H7 (cell line): Measurements from ENCODE around the gene VTI1A. TPM values are rescaled to one million over a fixed set of nuclear protein-coding genes. Genes with fewer than 3 reads are reported as not detected.
A peak's percentile ranks its signal among the peaks of the same experiment; 100 is the strongest.
"Not testable (repeated sequence)": the region's sequence is repeated elsewhere in the genome, so short reads cannot be mapped to it uniquely, and the experiment has no call there.

ENCODE experiments used
- DNase-seq: peaks from one replicate; pipeline ENCODE4 v3.0.0; 2012
- H3K27me3 ChIP-seq: 2 replicates; pipeline ENCODE4 v1.6.0; 2011; ENCODE audit warnings: mild to moderate bottlenecking, low read length; ENCODE audit not compliant: control insufficient read depth, insufficient read depth
- H3K36me3 ChIP-seq: replicated peaks from 2 replicates; pipeline ENCODE4 v1.5.1; 2011; ENCODE audit warnings: low read length; ENCODE audit not compliant: control insufficient read depth, insufficient read depth
- H3K4me3 ChIP-seq: 2 replicates; pipeline ENCODE4 v1.5.1; 2011; ENCODE audit warnings: low read depth, mild to moderate bottlenecking, control low read depth, low read length, moderate library complexity; ENCODE audit not compliant: insufficient read depth
- total RNA-seq: library from RNA; depleted of rRNA; stranded (reverse); fragments of >200 nt; shearing (Covaris generic); gene quantifications from 2 replicates; pipeline ENCODE4 v1.2.3, GENCODE V29; 2014

The VTI1A gene
- total RNA-seq, 1 experiment from 2014 or later: 13.9 TPM

GRCh38 chr10:112532189-112532588 is 85.2 kb downstream of the VTI1A start:
- no peak for DNase-seq
- Histone ChIP-seq H3K27me3 (no peaks in the 10 kb centered on the region), H3K36me3 (no peaks in the 10 kb centered on the region), H3K4me3 (no peak overlapping the region)

- DNase-seq: no peak
- Histone ChIP-seq H3K4me3 (no peak overlapping the region), H3K36me3 (no peaks in the 10 kb centered on the region), H3K27me3 (no peaks in the 10 kb centered on the region)
Observed at GRCh38 chr10:112532956-112533355, 85.9 kb downstream of the VTI1A start.

GRCh38 chr10:112533916-112534315 is 86.9 kb downstream of the VTI1A start:
- no peaks in the 10 kb centered on the region for H3K36me3 ChIP-seq
- DNase-seq: no peak
- no peaks in the 10 kb centered on the region for H3K27me3 ChIP-seq
- H3K4me3 ChIP-seq: no peak overlapping the region

GRCh38 chr10:112535531-112535951 is 88.5 kb downstream of the VTI1A start:
- H3K36me3 ChIP-seq: no peaks in the 10 kb centered on the region
- H3K27me3 ChIP-seq: no peaks in the 10 kb centered on the region
- DNase-seq: no peak
- H3K4me3 ChIP-seq: no peak overlapping the region

GRCh38 chr10:112536663-112537062 is 89.6 kb downstream of the VTI1A start:
- DNase-seq: no peak
- H3K27me3 ChIP-seq: no peaks in the 10 kb centered on the region
- no peak overlapping the region for H3K4me3 ChIP-seq
- no peaks in the 10 kb centered on the region for H3K36me3 ChIP-seq

- Histone ChIP-seq H3K36me3 (no peaks in the 10 kb centered on the region), H3K27me3 (no peaks in the 10 kb centered on the region), H3K4me3 (no peak overlapping the region)
- no peak for DNase-seq
Observed at GRCh38 chr10:112538168-112538567, 91.2 kb downstream of the VTI1A start.

GRCh38 chr10:112539340-112539739 is 92.3 kb downstream of the VTI1A start:
- Histone ChIP-seq H3K27me3 (no peaks in the 10 kb centered on the region), H3K4me3 (no peak overlapping the region), H3K36me3 (no peaks in the 10 kb centered on the region)
- DNase-seq: no peak

GRCh38 chr10:112542823-112543222 is 95.8 kb downstream of the VTI1A start:
- H3K36me3 ChIP-seq, DNase-seq, H3K4me3 ChIP-seq, H3K27me3 ChIP-seq: not testable (repeated sequence)

- Histone ChIP-seq H3K4me3 (no peak overlapping the region), H3K27me3 (no peaks in the 10 kb centered on the region), H3K36me3 (no peaks in the 10 kb centered on the region)
- DNase-seq: no peak
Observed at GRCh38 chr10:112546474-112546873, 99.5 kb downstream of the VTI1A start.

GRCh38 chr10:112548535-112549276 is 101.7 kb downstream of the VTI1A start:
- no peaks in the 10 kb centered on the region for H3K27me3 ChIP-seq
- peak; percentile 18 for DNase-seq
- H3K36me3 ChIP-seq: no peaks in the 10 kb centered on the region
- no peak overlapping the region for H3K4me3 ChIP-seq

GRCh38 chr10:112552593-112553110 is 105.6 kb downstream of the VTI1A start:
- Histone ChIP-seq H3K36me3 (no peaks in the 10 kb centered on the region), H3K4me3 (no peak overlapping the region), H3K27me3 (no peaks in the 10 kb centered on the region)
- DNase-seq: no peak

- no peaks in the 10 kb centered on the region for H3K27me3 ChIP-seq
- no peak overlapping the region for H3K4me3 ChIP-seq
- no peak for DNase-seq
- H3K36me3 ChIP-seq: no peaks in the 10 kb centered on the region
Observed at GRCh38 chr10:112553315-112553714, 106.3 kb downstream of the VTI1A start.

GRCh38 chr10:112554263-112554662 is 107.2 kb downstream of the VTI1A start:
- Histone ChIP-seq H3K4me3 (no peak overlapping the region), H3K36me3 (no peaks in the 10 kb centered on the region), H3K27me3 (no peaks in the 10 kb centered on the region)
- no peak for DNase-seq

- H3K4me3 ChIP-seq: no peak overlapping the region
- H3K36me3 ChIP-seq: no peaks in the 10 kb centered on the region
- no peaks in the 10 kb centered on the region for H3K27me3 ChIP-seq
- DNase-seq: no peak
Observed at GRCh38 chr10:112557197-112557596, 110.2 kb downstream of the VTI1A start.

- H3K36me3 ChIP-seq: no peaks in the 10 kb centered on the region
- no peak for DNase-seq
- H3K4me3 ChIP-seq: no peak overlapping the region
- no peaks in the 10 kb centered on the region for H3K27me3 ChIP-seq
Observed at GRCh38 chr10:112558476-112559142, 111.6 kb downstream of the VTI1A start.
